SU-DHL-6 (cell line): ENCODE data around the gene BAHD1.

Experiments
- CTCF ChIP-seq: fragments of 200-600 bp; sonication (generic); IDR thresholded peaks from one replicate; pipeline ENCODE4 v1.5.1; 2017; ENCODE audit warnings: antibody characterized with exemption, mild to moderate bottlenecking, low read length, moderate library complexity; ENCODE audit not compliant: insufficient read depth, poor library complexity, severe bottlenecking
- EZH2phosphoT487 ChIP-seq: fragments of 200-600 bp; sonication (generic), shearing (Covaris generic); conservative IDR thresholded peaks from 2 replicates; pipeline ENCODE4 v1.6.1; 2018; ENCODE audit warnings: mild to moderate bottlenecking, antibody characterized with exemption, low read length, moderate library complexity, mixed read lengths

DNA sequence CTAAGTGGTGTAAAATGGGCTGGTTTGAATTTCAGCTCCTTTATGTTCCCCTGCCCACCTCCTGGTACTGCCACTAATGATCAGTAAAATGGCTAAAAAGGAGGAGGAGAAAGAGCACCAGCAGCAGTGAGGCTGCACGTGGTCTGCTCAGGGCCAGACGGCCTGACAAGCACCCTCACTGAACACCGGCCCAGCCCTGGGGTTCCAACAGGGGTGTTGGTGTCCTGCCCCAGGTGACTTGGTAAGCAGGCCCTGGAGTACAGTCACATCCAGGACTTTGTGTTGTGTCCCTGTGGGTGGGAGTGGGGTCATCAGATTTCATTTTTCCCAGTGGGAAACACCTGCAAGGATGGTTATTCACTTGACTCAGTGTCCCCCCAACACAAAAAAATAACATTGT lies 5.4 kb downstream of the BAHD1 start:
- TF ChIP-seq CTCF = no peak
- no peak for TF ChIP-seq EZH2phosphoT487
